Activated T-helper 1 cell treated with anti-CD3 and anti-CD28 coated beads, Interleukin-12 subunit alpha, Interleukin-12 subunit beta, Interleukin-2, Interleukin-4 antibody, amounts not matched to agents 30 ng/mL and 10 ng/mL and 1 ng/mL, durations not matched to agents 14 hours and 24 hours and 36 hours (primary cell): ENCODE data around the gene PTPRU. TPM values are rescaled to one million over a fixed set of nuclear protein-coding genes. Genes with fewer than 3 reads are reported as not detected.

ENCODE experiments used
- DNase-seq: peaks from one replicate; pipeline ENCODE4 v3.0.0; 2021; ENCODE audit warnings: low spot score
- H3K27ac Mint-ChIP-seq: one replicate; pipeline ENCODE4 v1.8.0; 2021; ENCODE audit warnings: mild to moderate bottlenecking, mixed read lengths
- H3K27me3 Mint-ChIP-seq: one replicate; pipeline ENCODE4 v1.8.0; 2022; ENCODE audit warnings: mild to moderate bottlenecking, moderate library complexity, mixed read lengths; ENCODE audit not compliant: insufficient read depth
- H3K36me3 Mint-ChIP-seq: one replicate; pipeline ENCODE4 v1.8.0; 2021; ENCODE audit warnings: low read depth, mixed read lengths
- H3K4me1 Mint-ChIP-seq: one replicate; pipeline ENCODE4 v1.8.0; 2021; ENCODE audit warnings: low read depth, mixed read lengths
- H3K4me3 Mint-ChIP-seq: one replicate; pipeline ENCODE4 v1.8.0; 2021; ENCODE audit warnings: mild to moderate bottlenecking, moderate library complexity, mixed read lengths
- H3K9me3 Mint-ChIP-seq: one replicate; pipeline ENCODE4 v1.8.0; 2021; ENCODE audit warnings: mixed read lengths
- intact Hi-C: fragments of 100-400 bp; cut with micrococcal nuclease; formaldehyde crosslinking; loops from one replicate; pipeline ENCODE4 v1.15.1; 2024
- total RNA-seq: library from RNA; stranded (reverse); gene quantifications from 2 replicates; pipeline ENCODE4 v1.2.3, GENCODE V29; 2022

PTPRU gene
- total RNA-seq, 1 donor from 2014 or later: 0.67 TPM

GRCh38 chr1:29357452-29357851 is 121.1 kb downstream of the PTPRU start:
- no peak overlapping the region for H3K4me3 Mint-ChIP-seq
- intact Hi-C loops: no loop called here
- H3K36me3 Mint-ChIP-seq: no peaks in the 10 kb centered on the region
- peaks cover 8% of the 10 kb centered on the region for H3K27me3 Mint-ChIP-seq
- DNase-seq: no peak
- no peaks in the 10 kb centered on the region for H3K9me3 Mint-ChIP-seq
- H3K27ac Mint-ChIP-seq: no peak overlapping the region
- no peaks in the 10 kb centered on the region for H3K4me1 Mint-ChIP-seq

GRCh38 chr1:29358183-29358582 is 121.9 kb downstream of the PTPRU start:
- intact Hi-C loops: no loop called here
- Mint-ChIP-seq H3K9me3 (no peaks in the 10 kb centered on the region), H3K36me3 (no peaks in the 10 kb centered on the region), H3K4me3 (no peak overlapping the region), H3K27ac (no peak overlapping the region), H3K27me3 (peaks cover 8% of the 10 kb centered on the region), H3K4me1 (no peaks in the 10 kb centered on the region)
- DNase-seq: no peak

- intact Hi-C loops: no loop called here
- Mint-ChIP-seq H3K4me1 (no peaks in the 10 kb centered on the region), H3K27me3 (peaks cover 8% of the 10 kb centered on the region), H3K36me3 (no peaks in the 10 kb centered on the region), H3K9me3 (no peaks in the 10 kb centered on the region), H3K27ac (no peak overlapping the region), H3K4me3 (no peak overlapping the region)
- DNase-seq: no peak
Observed at GRCh38 chr1:29360768-29361167, 124.4 kb downstream of the PTPRU start.

- Mint-ChIP-seq H3K4me3 (no peak overlapping the region), H3K9me3 (no peaks in the 10 kb centered on the region), H3K4me1 (no peaks in the 10 kb centered on the region), H3K27ac (no peak overlapping the region), H3K27me3 (peaks cover 8% of the 10 kb centered on the region), H3K36me3 (no peaks in the 10 kb centered on the region)
- intact Hi-C loops: no loop called here
- DNase-seq: no peak
Observed at GRCh38 chr1:29361686-29362085, 125.4 kb downstream of the PTPRU start.

GRCh38 chr1:29362116-29362515 is 125.8 kb downstream of the PTPRU start:
- H3K9me3 Mint-ChIP-seq: no peaks in the 10 kb centered on the region
- H3K27me3 Mint-ChIP-seq: peaks cover 7% of the 10 kb centered on the region
- intact Hi-C loops: no loop called here
- no peaks in the 10 kb centered on the region for H3K36me3 Mint-ChIP-seq
- H3K4me3 Mint-ChIP-seq: no peak overlapping the region
- no peaks in the 10 kb centered on the region for H3K4me1 Mint-ChIP-seq
- no peak overlapping the region for H3K27ac Mint-ChIP-seq
- no peak for DNase-seq

DNA sequence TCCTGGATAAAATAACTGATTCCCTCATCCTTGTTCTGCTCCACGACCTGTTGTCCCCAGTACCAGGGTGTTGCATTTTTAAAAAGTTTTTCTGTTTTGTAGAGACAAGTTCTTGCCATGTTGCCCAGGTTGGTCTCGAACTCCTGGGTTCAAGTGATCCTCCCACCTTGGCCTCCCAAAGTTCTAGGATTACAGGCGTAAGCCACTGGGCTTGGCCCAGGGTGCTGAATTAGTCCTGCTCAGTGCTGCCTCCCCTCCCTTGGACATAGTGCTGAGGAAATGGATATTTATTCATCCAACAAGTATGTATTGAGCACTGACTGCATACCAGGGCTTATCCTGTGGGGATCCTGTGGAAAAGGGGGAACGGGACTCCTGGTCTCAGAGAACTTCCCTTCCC is 126.4 kb downstream of the PTPRU start:
- intact Hi-C loops: no loop called here
- no peak overlapping the region for H3K27ac Mint-ChIP-seq
- H3K27me3 Mint-ChIP-seq: peaks cover 6% of the 10 kb centered on the region
- no peaks in the 10 kb centered on the region for H3K36me3 Mint-ChIP-seq
- no peak for DNase-seq
- H3K4me3 Mint-ChIP-seq: no peak overlapping the region
- H3K4me1 Mint-ChIP-seq: no peaks in the 10 kb centered on the region
- no peaks in the 10 kb centered on the region for H3K9me3 Mint-ChIP-seq

DNA sequence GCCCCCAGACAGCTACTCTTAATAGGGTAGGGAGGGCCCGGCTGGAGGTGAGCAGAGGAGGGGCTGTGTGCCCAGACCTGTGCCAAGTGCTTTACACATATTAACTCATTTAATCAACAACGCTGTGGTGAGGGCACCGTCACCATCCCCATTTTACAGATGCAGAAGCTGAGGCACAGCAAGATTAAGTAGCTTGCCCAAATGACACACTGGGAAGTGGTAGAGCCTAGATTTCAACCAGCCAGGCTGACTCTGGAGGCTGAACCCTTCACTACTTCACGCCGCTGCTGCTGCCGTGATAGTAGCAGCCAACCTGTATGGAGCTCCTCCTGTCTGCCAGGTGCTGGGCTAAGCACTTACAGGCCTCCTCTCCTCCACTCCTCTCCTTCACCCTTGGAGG is 127.2 kb downstream of the PTPRU start:
- Mint-ChIP-seq H3K4me1 (no peaks in the 10 kb centered on the region), H3K36me3 (no peaks in the 10 kb centered on the region), H3K4me3 (no peak overlapping the region), H3K27me3 (peaks cover 10% of the 10 kb centered on the region), H3K9me3 (no peaks in the 10 kb centered on the region), H3K27ac (no peak overlapping the region)
- intact Hi-C loops: no loop called here
- no peak for DNase-seq

DNA sequence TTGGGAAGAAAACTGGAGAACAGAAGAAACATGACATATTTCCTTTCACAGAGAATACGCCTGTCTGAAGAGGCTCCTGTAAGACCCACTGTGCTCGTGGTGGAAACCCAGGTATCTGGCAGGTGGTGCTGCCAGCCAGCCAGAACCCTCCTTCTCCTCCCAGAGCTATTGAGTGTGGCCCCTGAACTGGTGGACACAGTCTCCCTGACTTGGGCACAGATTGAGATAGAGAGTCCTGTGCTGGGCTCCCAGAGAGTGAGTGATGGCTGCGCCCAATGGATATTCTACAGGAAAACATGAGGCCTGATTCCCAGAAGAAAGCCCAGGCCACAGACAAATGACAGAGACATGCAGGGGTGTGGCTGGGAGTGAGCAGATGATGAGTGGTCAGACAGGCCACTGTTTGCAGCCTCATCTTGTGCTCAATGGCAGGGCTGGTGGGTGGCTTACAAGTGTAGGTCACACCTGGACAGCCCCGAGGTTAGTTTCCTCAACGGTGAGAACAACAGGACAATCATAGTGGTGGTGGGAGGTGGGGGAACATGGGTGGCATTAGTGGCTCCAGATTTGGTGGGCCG is 127.9 kb downstream of the PTPRU start:
- no peak overlapping the region for H3K4me3 Mint-ChIP-seq
- no peak overlapping the region for H3K27ac Mint-ChIP-seq
- intact Hi-C loops: no loop called here
- no peaks in the 10 kb centered on the region for H3K9me3 Mint-ChIP-seq
- no peaks in the 10 kb centered on the region for H3K4me1 Mint-ChIP-seq
- peaks cover 10% of the 10 kb centered on the region for H3K27me3 Mint-ChIP-seq
- DNase-seq: no peak
- no peaks in the 10 kb centered on the region for H3K36me3 Mint-ChIP-seq

DNA sequence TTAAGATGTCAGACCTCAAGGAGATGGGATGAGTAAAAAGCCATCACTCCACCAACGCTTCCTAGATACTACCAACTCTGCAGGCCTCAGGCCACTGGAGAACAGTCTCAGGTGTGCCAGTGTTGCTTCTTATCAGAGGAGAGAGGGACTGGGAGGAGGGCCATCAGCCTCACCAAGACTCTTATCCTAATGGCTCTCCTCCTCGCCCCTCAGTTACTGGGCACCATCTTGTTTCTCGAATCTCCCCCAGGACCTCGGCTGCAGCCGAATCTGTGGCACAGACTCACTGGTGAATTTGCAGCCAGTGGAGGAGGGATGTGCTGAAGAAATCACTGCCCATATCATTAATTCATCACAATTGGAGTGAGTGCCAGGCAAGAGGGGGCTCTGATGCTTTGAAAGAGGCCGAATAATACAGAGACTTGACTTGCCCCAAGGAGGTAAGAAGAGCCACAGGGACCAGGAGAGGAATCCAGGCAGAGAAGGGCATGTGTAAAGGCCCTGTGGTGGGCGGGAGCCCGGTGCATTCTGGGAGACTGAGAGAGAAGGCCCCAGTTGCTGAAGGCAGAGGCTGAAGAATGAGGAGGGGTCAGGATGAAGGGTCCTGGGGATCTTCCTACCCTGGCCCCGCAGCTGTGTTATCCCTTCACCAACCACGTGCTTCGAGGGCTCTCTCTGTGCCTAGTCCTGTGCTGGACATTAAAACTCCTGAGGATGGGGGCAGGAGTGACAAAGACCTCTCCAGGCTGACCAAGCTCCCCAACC is 129.8 kb downstream of the PTPRU start:
- Mint-ChIP-seq H3K9me3 (no peaks in the 10 kb centered on the region), H3K27ac (no peak overlapping the region), H3K4me3 (no peak overlapping the region), H3K27me3 (peaks cover 7% of the 10 kb centered on the region), H3K36me3 (no peaks in the 10 kb centered on the region), H3K4me1 (no peaks in the 10 kb centered on the region)
- intact Hi-C loops: no loop called here
- DNase-seq: no peak

DNA sequence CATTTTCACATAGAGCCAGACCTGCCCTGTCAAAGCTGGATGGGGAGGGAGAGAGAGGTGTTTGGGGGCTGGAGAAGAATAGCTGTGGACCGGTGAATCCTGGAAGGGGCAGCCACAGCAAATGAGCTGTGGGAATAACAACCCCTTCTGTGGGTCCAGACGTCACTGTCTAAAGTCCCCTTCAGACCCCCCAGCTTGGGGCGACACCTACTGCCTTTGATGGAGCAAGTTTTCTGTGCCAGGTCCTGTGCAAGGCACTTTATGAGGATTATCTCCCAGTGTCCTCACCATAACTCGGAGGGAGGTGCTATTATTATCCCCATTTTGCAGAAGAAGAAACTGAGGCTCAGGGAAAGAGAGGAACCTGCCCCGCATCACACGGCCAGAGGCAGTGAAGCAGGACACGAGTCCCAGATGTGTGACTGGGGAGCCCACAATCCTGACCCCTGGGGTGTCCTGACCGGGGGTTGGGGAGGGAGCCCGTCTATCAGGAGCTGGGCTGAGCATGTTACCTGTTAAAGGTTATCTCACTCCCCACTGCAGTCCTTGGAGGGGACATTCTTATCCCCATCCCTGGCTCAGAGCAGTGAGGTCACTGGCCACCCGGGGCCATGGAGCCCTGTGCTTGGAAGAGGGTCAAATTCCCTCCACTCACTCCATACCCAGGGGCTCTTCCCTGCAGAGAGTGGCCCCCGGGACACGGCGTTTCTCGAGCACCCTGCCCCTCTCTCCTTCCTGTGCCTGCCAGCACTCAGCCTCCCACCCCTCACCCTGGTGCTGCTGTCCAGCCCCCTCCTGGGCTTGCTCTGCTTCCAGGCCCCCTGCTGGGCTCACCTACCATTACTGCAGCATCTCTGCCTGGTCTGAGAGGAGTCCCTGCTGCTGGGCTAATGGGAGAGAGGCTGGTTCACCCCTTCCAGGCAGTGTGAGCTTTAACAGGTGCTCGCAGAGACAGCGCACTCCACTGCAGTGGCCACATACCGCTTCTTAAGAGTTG is 132.9 kb downstream of the PTPRU start:
- H3K36me3 Mint-ChIP-seq: no peaks in the 10 kb centered on the region
- no peak overlapping the region for H3K4me3 Mint-ChIP-seq
- DNase-seq: no peak
- intact Hi-C loops: no loop called here
- peaks cover 10% of the 10 kb centered on the region for H3K27me3 Mint-ChIP-seq
- H3K9me3 Mint-ChIP-seq: no peaks in the 10 kb centered on the region
- no peaks in the 10 kb centered on the region for H3K4me1 Mint-ChIP-seq
- no peak overlapping the region for H3K27ac Mint-ChIP-seq

DNA sequence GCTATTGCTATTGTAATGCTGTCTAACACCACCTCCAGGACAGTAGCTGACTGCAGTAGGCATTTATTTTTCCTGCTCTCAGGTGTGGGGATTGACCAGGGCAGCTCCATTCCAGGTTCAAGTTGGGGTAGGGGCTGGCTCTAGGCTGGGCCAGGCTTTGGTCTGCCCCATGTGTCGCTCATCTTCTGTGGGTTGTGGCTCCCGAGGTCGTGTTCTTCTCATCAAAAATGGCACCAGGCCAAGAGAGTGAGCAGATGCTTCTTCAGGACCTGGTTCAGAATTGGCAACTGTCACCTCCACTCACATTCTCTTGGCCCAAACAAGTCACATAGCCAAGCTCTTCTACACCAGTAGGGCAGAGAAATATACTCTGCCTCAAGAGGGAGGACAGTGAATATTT is 133.7 kb downstream of the PTPRU start:
- Mint-ChIP-seq H3K9me3 (no peaks in the 10 kb centered on the region), H3K27ac (no peak overlapping the region), H3K4me1 (no peaks in the 10 kb centered on the region), H3K36me3 (no peaks in the 10 kb centered on the region), H3K27me3 (peaks cover 17% of the 10 kb centered on the region), H3K4me3 (no peak overlapping the region)
- DNase-seq: no peak
- intact Hi-C loops: no loop called here

DNA sequence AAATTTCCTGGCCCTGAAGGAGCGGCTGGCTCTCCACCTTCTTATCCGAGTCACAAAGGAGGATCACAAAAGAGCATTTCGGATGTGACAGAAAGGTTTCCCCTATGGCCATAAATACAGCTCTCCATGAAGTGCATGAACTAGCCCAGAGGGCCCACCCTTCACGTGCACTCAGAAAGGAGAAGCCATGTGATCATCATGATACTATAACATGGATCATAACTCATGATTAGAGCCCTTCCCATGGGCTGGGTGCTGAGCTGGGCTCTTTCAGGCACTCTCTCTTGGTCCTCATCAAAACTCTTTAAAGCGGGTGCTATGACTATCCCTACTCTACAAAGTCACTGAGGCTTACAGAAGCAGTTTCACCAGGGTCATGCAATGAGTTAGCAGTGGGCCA is 135.0 kb downstream of the PTPRU start:
- intact Hi-C loops: no loop called here
- Mint-ChIP-seq H3K27me3 (peaks cover 18% of the 10 kb centered on the region), H3K27ac (no peak overlapping the region), H3K4me1 (no peaks in the 10 kb centered on the region), H3K9me3 (no peaks in the 10 kb centered on the region), H3K4me3 (no peak overlapping the region), H3K36me3 (no peaks in the 10 kb centered on the region)
- no peak for DNase-seq

GRCh38 chr1:29372108-29372507 is 135.8 kb downstream of the PTPRU start:
- H3K27me3 Mint-ChIP-seq: peaks cover 23% of the 10 kb centered on the region
- no peaks in the 10 kb centered on the region for H3K9me3 Mint-ChIP-seq
- H3K4me3 Mint-ChIP-seq: no peak overlapping the region
- intact Hi-C loops: no loop called here
- DNase-seq: no peak
- no peak overlapping the region for H3K27ac Mint-ChIP-seq
- H3K4me1 Mint-ChIP-seq: no peaks in the 10 kb centered on the region
- no peaks in the 10 kb centered on the region for H3K36me3 Mint-ChIP-seq
